Transverse colon (tissue), 4 donors: ENCODE measurements around the gene ZBTB20.

Source experiments
- CTCF ChIP-seq, 5 experiments: fragments of 200-600 bp in 3 of 5; fragments of 450-650 bp in 2 of 5; sonication (generic) in 3 of 5; IDR thresholded peaks; 1 replicate in 2 of 5; 2 replicates in 3 of 5; pipeline ENCODE4 v1.5.1; 2016 to 2017; ENCODE audit warnings: antibody characterized with exemption in 5 of 5, inconsistent platforms in 3 of 5, mild to moderate bottlenecking in 2 of 5, moderate library complexity in 1 of 5
- POLR2AphosphoS5 ChIP-seq, 3 donors: sonication (generic); formaldehyde crosslinking; IDR thresholded peaks; one replicate each; pipeline ENCODE4 v1.6.1; 2016; ENCODE audit warnings: antibody characterized with exemption in 3 of 3

DNA sequence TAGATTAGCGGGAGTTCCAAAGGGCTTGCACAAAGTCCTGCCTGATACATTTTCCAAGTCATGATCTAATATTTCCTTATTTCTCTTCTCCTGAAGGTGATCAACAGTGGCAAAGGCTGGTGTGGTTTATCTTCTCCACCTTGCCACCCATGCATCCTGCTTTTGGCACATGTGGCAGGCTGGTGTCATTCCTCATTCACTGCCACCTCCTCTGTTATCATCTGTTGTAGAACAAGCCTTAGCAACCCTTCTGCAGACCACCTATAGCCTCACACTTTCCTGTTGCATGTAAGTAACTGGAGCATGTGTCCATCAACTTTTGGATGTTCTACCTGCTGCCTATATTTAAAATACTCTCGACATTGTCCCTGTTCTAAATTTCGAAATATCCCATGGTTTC lies 294.1 kb downstream of the ZBTB20 start:
- TF ChIP-seq POLR2AphosphoS5 (IDR thresholded peaks at IDR 0.05) (no peak), CTCF (IDR thresholded peaks at IDR 0.05) (no peak)
